Neural cell (in vitro differentiated cells): ENCODE results near the gene AUNIP. TPM values are rescaled to one million over a fixed set of nuclear protein-coding genes. Genes with fewer than 3 reads are reported as not detected.

Experiments
- H2AFZ ChIP-seq: fragments of 200-600, 300-800 bp; sonication (generic), shearing (Covaris generic); 2 replicates; pipeline ENCODE4 v1.6.0; 2014; ENCODE audit warnings: low read depth, mild to moderate bottlenecking, antibody characterized with exemption, low read length, moderate library complexity
- H3F3A ChIP-seq: fragments of 200-600 bp; shearing (Covaris generic); 2 replicates; pipeline ENCODE4 v1.6.1; 2016; ENCODE audit warnings: mild to moderate bottlenecking, moderate library complexity, mixed read lengths, antibody characterized with exemption, low read length; ENCODE audit not compliant: insufficient read depth, poor library complexity, severe bottlenecking
- H3K27ac ChIP-seq: fragments of 200-600, 300-800 bp; sonication (generic), shearing (Covaris generic); 2 replicates; pipeline ENCODE4 v1.5.1; 2014; ENCODE audit warnings: mild to moderate bottlenecking, low read length, moderate library complexity
- H3K27me3 ChIP-seq: fragments of 300-800, 200-600 bp; sonication (generic), shearing (Covaris generic); 2 replicates; pipeline ENCODE4 v1.6.0; 2014; ENCODE audit warnings: mild to moderate bottlenecking, low read depth, low read length, moderate library complexity; ENCODE audit not compliant: insufficient read depth
- H3K36me3 ChIP-seq: fragments of 300-800, 200-600 bp; sonication (generic), shearing (Covaris generic); 2 replicates; pipeline ENCODE4 v1.5.1; 2014; ENCODE audit warnings: mild to moderate bottlenecking, antibody characterized with exemption, low read length, moderate library complexity; ENCODE audit not compliant: insufficient read depth
- H3K4me2 ChIP-seq: fragments of 300-800, 200-600 bp; sonication (generic), shearing (Covaris generic); 2 replicates; pipeline ENCODE4 v1.6.0; 2014; ENCODE audit warnings: mild to moderate bottlenecking, low read length
- H3K4me3 ChIP-seq: fragments of 300-800, 200-600 bp; sonication (generic), shearing (Covaris generic); 2 replicates; pipeline ENCODE4 v1.5.1; 2014; ENCODE audit warnings: mild to moderate bottlenecking, low read length, moderate library complexity
- H3K79me2 ChIP-seq: fragments of 200-600 bp; shearing (Covaris generic); replicated peaks from 2 replicates; pipeline ENCODE4 v1.6.0; 2014; ENCODE audit warnings: mild to moderate bottlenecking, low read length, moderate library complexity; ENCODE audit not compliant: insufficient read depth
- H3K9ac ChIP-seq: fragments of 300-800, 200-600 bp; sonication (generic), shearing (Covaris generic); 2 replicates; pipeline ENCODE4 v1.6.1; 2016; ENCODE audit warnings: mild to moderate bottlenecking, low read length, mixed read lengths
- H3K9me2 ChIP-seq: fragments of 200-600 bp; shearing (Covaris generic); 2 replicates; pipeline ENCODE4 v1.6.1; 2016; ENCODE audit warnings: mild to moderate bottlenecking, low read length, mixed read lengths; ENCODE audit not compliant: insufficient read depth
- H3K9me3 ChIP-seq: fragments of 200-600, 300-800 bp; sonication (generic), shearing (Covaris generic); 2 replicates; pipeline ENCODE4 v1.6.1; 2016; ENCODE audit warnings: mild to moderate bottlenecking, mixed run types, low read length, moderate library complexity, mixed read lengths
- H4K20me1 ChIP-seq: fragments of 200-600 bp; shearing (Covaris generic); 2 replicates; pipeline ENCODE4 v1.6.1; 2016; ENCODE audit warnings: mild to moderate bottlenecking, mixed run types; ENCODE audit not compliant: insufficient read depth
- CTCF ChIP-seq: fragments of 450-650 bp; IDR thresholded peaks from 2 replicates; pipeline ENCODE4 v1.5.1; 2014; ENCODE audit warnings: antibody characterized with exemption, mild to moderate bottlenecking, moderate library complexity; ENCODE audit not compliant: poor library complexity, severe bottlenecking
- EP300 ChIP-seq: fragments of 450-650 bp; conservative IDR thresholded peaks from 2 replicates; pipeline ENCODE4 v1.6.1; 2014; ENCODE audit warnings: antibody characterized with exemption, mild to moderate bottlenecking, moderate library complexity; ENCODE audit not compliant: poor library complexity, severe bottlenecking
- EZH2 ChIP-seq: fragments of 200-600, 300-800 bp; shearing (Covaris generic), sonication (generic); IDR thresholded peaks from 2 replicates; pipeline ENCODE4 v1.6.1; 2014; ENCODE audit warnings: antibody characterized with exemption, low read length, borderline replicate concordance, mild to moderate bottlenecking; ENCODE audit not compliant: insufficient read depth, poor library complexity, severe bottlenecking
- MXI1 ChIP-seq: fragments of 450-650 bp; conservative IDR thresholded peaks from 2 replicates; pipeline ENCODE4 v1.6.1; 2014; ENCODE audit warnings: antibody characterized with exemption, mild to moderate bottlenecking; ENCODE audit not compliant: poor library complexity, severe bottlenecking
- POLR2AphosphoS5 ChIP-seq: IDR thresholded peaks from 2 replicates; pipeline ENCODE4 v1.6.1; 2012
- RAD21 ChIP-seq: fragments of 450-650 bp; conservative IDR thresholded peaks from 2 replicates; pipeline ENCODE4 v1.6.1; 2014; ENCODE audit warnings: antibody characterized with exemption, mild to moderate bottlenecking, moderate library complexity
- REST ChIP-seq: IDR thresholded peaks from 2 replicates; pipeline ENCODE4 v1.6.1; 2012; ENCODE audit warnings: borderline replicate concordance
- SMC3 ChIP-seq: fragments of 450-650 bp; conservative IDR thresholded peaks from 2 replicates; pipeline ENCODE4 v1.6.1; 2014; ENCODE audit warnings: antibody characterized with exemption, mild to moderate bottlenecking, moderate library complexity; ENCODE audit not compliant: poor library complexity
- TAF1 ChIP-seq: IDR thresholded peaks from 2 replicates; pipeline ENCODE4 v1.6.1; 2012; ENCODE audit warnings: low read depth
- polyA plus RNA-seq: library from polyadenylated mRNA; depleted of rRNA; stranded (reverse); fragments of >200 nt; gene quantifications from 2 replicates; pipeline ENCODE4 v1.2.3, GENCODE V29; 2014

Gene AUNIP
- polyA plus RNA-seq, 1 donor from 2014 or later = 0.48 TPM

GRCh38 chr1:25869909-25870606 is 10.8 kb upstream of the AUNIP start:
- no peaks in the 10 kb centered on the region for H3K9me2 ChIP-seq
- no peak overlapping the region for H3K4me3 ChIP-seq
- H3K79me2 ChIP-seq = no peaks in the 10 kb centered on the region
- H3K27ac ChIP-seq = no peak overlapping the region
- H3F3A ChIP-seq = no peaks in the 10 kb centered on the region
- no peak overlapping the region for H2AFZ ChIP-seq
- H3K27me3 ChIP-seq = peaks cover 7% of the 10 kb centered on the region
- TF ChIP-seq RAD21 (no peak), REST (no peak)
- H3K36me3 ChIP-seq = no peaks in the 10 kb centered on the region
- no peak overlapping the region for H3K9ac ChIP-seq
- no peaks in the 10 kb centered on the region for H3K9me3 ChIP-seq
- H4K20me1 ChIP-seq = no peaks in the 10 kb centered on the region
- H3K4me2 ChIP-seq = no peak overlapping the region

GRCh38 chr1:25867210-25867991 is 8.1 kb upstream of the AUNIP start:
- no peaks in the 10 kb centered on the region for H3K9me3 ChIP-seq
- H3K79me2 ChIP-seq = no peaks in the 10 kb centered on the region
- H3K9ac ChIP-seq = no peak overlapping the region
- peaks cover 5% of the 10 kb centered on the region for H3K36me3 ChIP-seq
- no peak overlapping the region for H3K4me3 ChIP-seq
- H3F3A ChIP-seq = no peaks in the 10 kb centered on the region
- H3K27ac ChIP-seq = no peak overlapping the region
- H3K27me3 ChIP-seq = no peaks in the 10 kb centered on the region
- no peak for TF ChIP-seq SMC3
- TF ChIP-seq RAD21 = no peak
- TF ChIP-seq EZH2 = no peak
- no peak for TF ChIP-seq CTCF
- TF ChIP-seq EP300 = no peak
- no peak for TF ChIP-seq POLR2AphosphoS5
- no peak overlapping the region for H3K4me2 ChIP-seq
- no peaks in the 10 kb centered on the region for H3K9me2 ChIP-seq
- no peaks in the 10 kb centered on the region for H4K20me1 ChIP-seq
- H2AFZ ChIP-seq = no peak overlapping the region

- no peak overlapping the region for H3K9ac ChIP-seq
- no peaks in the 10 kb centered on the region for H3K9me2 ChIP-seq
- no peaks in the 10 kb centered on the region for H3K27me3 ChIP-seq
- H2AFZ ChIP-seq = no peak overlapping the region
- H4K20me1 ChIP-seq = no peaks in the 10 kb centered on the region
- H3K36me3 ChIP-seq = peaks cover 5% of the 10 kb centered on the region
- no peaks in the 10 kb centered on the region for H3F3A ChIP-seq
- H3K79me2 ChIP-seq = no peaks in the 10 kb centered on the region
- no peak overlapping the region for H3K27ac ChIP-seq
- H3K9me3 ChIP-seq = no peaks in the 10 kb centered on the region
- no peak overlapping the region for H3K4me2 ChIP-seq
- no peak overlapping the region for H3K4me3 ChIP-seq
- TF ChIP-seq MXI1 (no peak), RAD21 (no peak), EP300 (no peak), POLR2AphosphoS5 (no peak), SMC3 (no peak), EZH2 (no peak), REST (no peak), TAF1 (no peak)
These were observed 7.0 kb upstream of the AUNIP start for GRCh38 chr1:25866288-25866687.
